ENCODE results near the gene CELSR1.

The CELSR1 gene

GRCh38 chr22:46358766-46359165 lies 178.7 kb downstream of the CELSR1 start:
- DNase-seq: no peak

GRCh38 chr22:46357711-46358520 lies 179.5 kb downstream of the CELSR1 start:
- no peak for DNase-seq
- TF ChIP-seq POLR2A (IDR thresholded peaks at IDR 0.05; ENCODE audit: low read length) (no peak), GATA1 (IDR thresholded peaks at IDR 0.05; ENCODE audit: low read depth, low read length) (no peak)

More at GRCh38 chr22:46358766-46359165, 178.7 kb downstream of the CELSR1 start:
- TF ChIP-seq POLR2A (IDR thresholded peaks at IDR 0.05; ENCODE audit: low read length): no peak
- no peak for TF ChIP-seq GATA1 (IDR thresholded peaks at IDR 0.05; ENCODE audit: low read depth, low read length)

- no peak for TF ChIP-seq POLR2A (IDR thresholded peaks at IDR 0.05; ENCODE audit: low read length)
- no peak for TF ChIP-seq GATA1 (IDR thresholded peaks at IDR 0.05; ENCODE audit: low read depth, low read length)
- DNase-seq: no peak
These were observed 180.6 kb downstream of the CELSR1 start for GRCh38 chr22:46356496-46357480.

- DNase-seq: no peak
- TF ChIP-seq GATA1 (IDR thresholded peaks at IDR 0.05; ENCODE audit: low read depth, low read length) (no peak), POLR2A (IDR thresholded peaks at IDR 0.05; ENCODE audit: low read length) (no peak)
These were observed 181.4 kb downstream of the CELSR1 start for GRCh38 chr22:46355996-46356471.

- TF ChIP-seq POLR2A (IDR thresholded peaks at IDR 0.05; ENCODE audit: low read length) (no peak), GATA1 (IDR thresholded peaks at IDR 0.05; ENCODE audit: low read depth, low read length) (no peak)
- DNase-seq: peak; percentile 52 to 73
These were observed 181.9 kb downstream of the CELSR1 start for GRCh38 chr22:46355369-46355995.

GRCh38 chr22:46354993-46355305 lies 182.5 kb downstream of the CELSR1 start:
- TF ChIP-seq GATA1 (IDR thresholded peaks at IDR 0.05; ENCODE audit: low read depth, low read length) (no peak), POLR2A (IDR thresholded peaks at IDR 0.05; ENCODE audit: low read length) (no peak)
- no peak for DNase-seq

- TF ChIP-seq POLR2A (IDR thresholded peaks at IDR 0.05; ENCODE audit: low read length): no peak
- no peak for TF ChIP-seq GATA1 (IDR thresholded peaks at IDR 0.05; ENCODE audit: low read depth, low read length)
- no peak for DNase-seq
These were observed 183.0 kb downstream of the CELSR1 start for GRCh38 chr22:46354176-46354992.

- TF ChIP-seq POLR2A (IDR thresholded peaks at IDR 0.05; ENCODE audit: low read length): no peak
- no peak for TF ChIP-seq GATA1 (IDR thresholded peaks at IDR 0.05; ENCODE audit: low read depth, low read length)
- no peak for DNase-seq
These were observed 183.8 kb downstream of the CELSR1 start for GRCh38 chr22:46353483-46354105.

- TF ChIP-seq POLR2A (IDR thresholded peaks at IDR 0.05; ENCODE audit: low read length) (no peak), GATA1 (IDR thresholded peaks at IDR 0.05; ENCODE audit: low read depth, low read length) (no peak)
- DNase-seq: no peak
These were observed 184.6 kb downstream of the CELSR1 start for GRCh38 chr22:46352691-46353386.

- TF ChIP-seq GATA1 (IDR thresholded peaks at IDR 0.05; ENCODE audit: low read depth, low read length): no peak
- no peak for TF ChIP-seq POLR2A (IDR thresholded peaks at IDR 0.05; ENCODE audit: low read length)
- DNase-seq: no peak
These were observed 185.1 kb downstream of the CELSR1 start for GRCh38 chr22:46352276-46352675.

- TF ChIP-seq POLR2A (IDR thresholded peaks at IDR 0.05; ENCODE audit: low read length) (no peak), GATA1 (IDR thresholded peaks at IDR 0.05; ENCODE audit: low read depth, low read length) (no peak)
- DNase-seq: no peak
These were observed 185.7 kb downstream of the CELSR1 start for GRCh38 chr22:46351767-46352166.

- no peak for TF ChIP-seq GATA1 (IDR thresholded peaks at IDR 0.05; ENCODE audit: low read depth, low read length)
- no peak for TF ChIP-seq POLR2A (IDR thresholded peaks at IDR 0.05; ENCODE audit: low read length)
- no peak for DNase-seq
These were observed 186.2 kb downstream of the CELSR1 start for GRCh38 chr22:46351131-46351735.

Data from erythroblast (primary cell).